HepG2 (cell line): ENCODE measurements around the gene RASA3. TPM values are rescaled to one million over a fixed set of nuclear protein-coding genes. Genes with fewer than 3 reads are reported as not detected.
A peak's percentile ranks its signal among the peaks of the same experiment; 100 is the strongest.

Experiments
- ATAC-seq: fragments of 200-7000 bp; cut with Tn5 transposase; 3 replicates; pipeline ENCODE4 v1.9.1; 2020; ENCODE audit warnings: mild to moderate bottlenecking, moderate library complexity
- BruUV-seq: library from RNA; stranded (reverse); fragments of 400-500 nt; replicated peaks from 2 replicates; lab custom pipeline; 2021; lab: Mats Ljungman, UMichigan
- CTCF ChIA-PET: fragments of 300-600 bp; formaldehyde crosslinking; extraction: SDS; loops from one replicate; lab custom pipeline; 2021; ENCODE audit warnings: low total read pairs, inconsistent platforms, low intra/inter-chr PET ratio; lab: Yijun Ruan, JAX
- POLR2A ChIA-PET: fragments of 350-600 bp; sonication (Branson Sonifier 250); formaldehyde crosslinking; loops from one replicate; lab custom pipeline; 2020; ENCODE audit warnings: antibody characterized with exemption, inconsistent platforms; lab: Yijun Ruan, JAX
- DNase-seq: peaks from one replicate; pipeline ENCODE4 v3.0.0-alpha.2; 2015; ENCODE audit warnings: low spot score
- FAIRE-seq: peaks from 3 replicates; lab custom pipeline; 2011; peaks lifted over from hg19 to GRCh38; lab: Jason Lieb, UNC
- H2AFZ ChIP-seq: one replicate; pipeline ENCODE4 v1.6.1; 2011; ENCODE audit warnings: low read length, inconsistent platforms
- H3K27ac ChIP-seq: fragments of 300-600 bp; 3 replicates; pipeline ENCODE4 v1.8.0; 2011; ENCODE audit warnings: mixed run types, mild to moderate bottlenecking, mixed read lengths, low read length, inconsistent platforms; ENCODE audit not compliant: insufficient read depth; ENCODE audit errors: extremely low read length
- H3K27me3 ChIP-seq, 2 experiments: fragments of 200-600 bp in 1 of 2; 2 replicates in 1 of 2; 3 replicates in 1 of 2; pipeline versions ENCODE4 v1.6.0 to v1.8.0; 2011; ENCODE audit warnings: low read length in 2 of 2, mild to moderate bottlenecking in 2 of 2, moderate library complexity in 2 of 2, inconsistent platforms in 1 of 2; ENCODE audit not compliant: insufficient read depth in 2 of 2, control insufficient read depth in 1 of 2
- H3K36me3 ChIP-seq, 2 experiments: fragments of 200-600 bp in 1 of 2; replicated peaks in 1 of 2; 2 replicates in 1 of 2; 3 replicates in 1 of 2; pipeline versions ENCODE4 v1.5.1 to v1.8.0; 2011; ENCODE audit warnings: low read length in 2 of 2, inconsistent platforms in 1 of 2; ENCODE audit not compliant: insufficient read depth in 2 of 2, control insufficient read depth in 1 of 2
- H3K4me1 ChIP-seq: 2 replicates; pipeline ENCODE4 v1.5.1; 2012; ENCODE audit warnings: low read length, inconsistent platforms; ENCODE audit not compliant: insufficient read depth
- H3K4me2 ChIP-seq: 2 replicates; pipeline ENCODE4 v1.6.0; 2011; ENCODE audit warnings: low read depth, low read length, inconsistent platforms
- H3K4me3 ChIP-seq, 3 experiments: fragments of 200-600 bp in 1 of 3; sonication (generic), shearing (Covaris generic) in 1 of 3; replicated peaks in 1 of 3; 2 replicates each; pipeline ENCODE4 v1.5.1; 2011 to 2016; ENCODE audit warnings: low read length in 3 of 3, inconsistent platforms in 2 of 3, low read depth in 2 of 3, mild to moderate bottlenecking in 2 of 3, control low read depth in 1 of 3, mixed read lengths in 1 of 3; ENCODE audit not compliant: insufficient read depth in 1 of 3
- H3K79me2 ChIP-seq: one replicate; pipeline ENCODE4 v1.6.1; 2011; ENCODE audit warnings: low read length, inconsistent platforms; ENCODE audit not compliant: insufficient read depth
- H3K9ac ChIP-seq: 2 replicates; pipeline ENCODE4 v1.6.0; 2011; ENCODE audit warnings: mild to moderate bottlenecking, low read depth, low read length, inconsistent platforms; ENCODE audit not compliant: insufficient read depth
- H3K9me3 ChIP-seq: 2 replicates; pipeline ENCODE4 v1.5.1; 2012; ENCODE audit warnings: mild to moderate bottlenecking, low read length
- H4K20me1 ChIP-seq: 2 replicates; pipeline ENCODE4 v1.6.0; 2011; ENCODE audit warnings: inconsistent platforms, mild to moderate bottlenecking, low read length, moderate library complexity; ENCODE audit not compliant: insufficient read depth
- ADNP ChIP-seq: sonication (generic); formaldehyde crosslinking; IDR thresholded peaks from 2 replicates; pipeline ENCODE4 v1.4.0; 2020; ENCODE audit warnings: missing genetic modification reagents
- CCAR2 ChIP-seq: fragments of 200-400 bp; formaldehyde crosslinking; optimal IDR thresholded peaks from 2 replicates; pipeline ENCODE3; 2018; ENCODE audit warnings: low read depth, mild to moderate bottlenecking, low read length, moderate library complexity
- CREB1 ChIP-seq, 2 experiments: fragments of 450-650 bp in 1 of 2; IDR thresholded peaks; 2 replicates each; pipeline ENCODE4 v1.6.1; 2016 to 2017; ENCODE audit warnings: control low read depth in 1 of 2, mild to moderate bottlenecking in 1 of 2, missing compliant biosample characterization in 1 of 2, missing genetic modification characterization in 1 of 2
- GMEB1 ChIP-seq: sonication (generic); formaldehyde crosslinking; IDR thresholded peaks from 2 replicates; pipeline ENCODE4 v1.5.1; 2020; ENCODE audit warnings: missing genetic modification reagents, mild to moderate bottlenecking, borderline replicate concordance
- HNRNPL ChIP-seq: fragments of 200-400 bp; formaldehyde crosslinking; IDR thresholded peaks from 2 replicates; pipeline ENCODE4 v1.6.1; 2017; ENCODE audit warnings: mild to moderate bottlenecking, low read depth, low read length
- MNT ChIP-seq: fragments of 450-650 bp; IDR thresholded peaks from 2 replicates; pipeline ENCODE4 v1.6.1; 2016
- PITX1 ChIP-seq: sonication (generic); formaldehyde crosslinking; IDR thresholded peaks from 2 replicates; pipeline ENCODE4 v1.5.1; 2020; ENCODE audit warnings: mild to moderate bottlenecking, missing genetic modification reagents
- PRMT3 ChIP-seq: sonication (generic); formaldehyde crosslinking; IDR thresholded peaks from 2 replicates; pipeline ENCODE4 v1.8.1; 2022; ENCODE audit warnings: low read depth, mild to moderate bottlenecking, moderate library complexity, missing genetic modification reagents, borderline replicate concordance
- ZFY ChIP-seq: sonication (generic); formaldehyde crosslinking; IDR thresholded peaks from 2 replicates; pipeline ENCODE4 v1.4.0; 2020; ENCODE audit warnings: missing genetic modification reagents
- ZNF18 ChIP-seq: sonication (generic); formaldehyde crosslinking; IDR thresholded peaks from 2 replicates; pipeline ENCODE4 v1.8.0; 2022; ENCODE audit warnings: mild to moderate bottlenecking, missing genetic modification reagents; ENCODE audit not compliant: insufficient replicate concordance
- ZNF343 ChIP-seq: sonication (generic); formaldehyde crosslinking; IDR thresholded peaks from 2 replicates; pipeline ENCODE4 v1.4.0; 2020; ENCODE audit warnings: mild to moderate bottlenecking, missing genetic modification reagents
- ZNF891 ChIP-seq: sonication (generic); formaldehyde crosslinking; IDR thresholded peaks from 2 replicates; pipeline ENCODE4 v1.5.0; 2020; ENCODE audit warnings: mild to moderate bottlenecking, missing genetic modification reagents
- WGBS: methylation state at CpG from one replicate; pipeline ENCODE4 v1.1.6; 2017; ENCODE audit warnings: low lambda C conversion rate; 5-methylcytosine and 5-hydroxymethylcytosine counted together
- in situ Hi-C: cut with HindIII; loops from 2 replicates; pipeline ENCODE4 v1.10.0; 2017; ENCODE audit warnings: low pct_unique_long_range_greater_than_20kb; ENCODE audit not compliant: extremely low pct_ligation_motif_present
- intact Hi-C: fragments of 100-400 bp; cut with micrococcal nuclease; formaldehyde crosslinking; loops from one replicate; pipeline ENCODE4 v1.10.0; 2022; ENCODE audit not compliant: unreplicated experiment
- polyA plus RNA-seq, 8 experiments: library from polyadenylated mRNA; depleted of rRNA in 3 of 8; stranded (reverse) in 7 of 8; unstranded in 1 of 8; fragments of >200 nt; fragmentation: Illumina TruSeq in 4 of 8; extraction: Trizol in 4 of 8; gene quantifications; 2 replicates each; pipeline versions ENCODE4 v1.2.1 to v1.2.3, GENCODE V29; 2011 to 2016; ENCODE audit warnings: low read depth in 4 of 8, missing spikeins in 1 of 8, mixed read lengths in 1 of 8; ENCODE audit not compliant: insufficient read depth in 1 of 8
- total RNA-seq, 5 experiments: library from RNA; depleted of rRNA; stranded (reverse); fragments of >200 nt; fragmentation: Illumina TruSeq; extraction: Trizol; gene quantifications; 2 replicates each; pipeline ENCODE4 v1.2.3, GENCODE V29; 2016; ENCODE audit warnings: low read depth in 1 of 5

Gene RASA3
- total and polyA plus RNA-seq, 2 of the 13 experiments (the other 11 are each of a cell fraction or from before 2014, with no cell fraction given), result 0.05 TPM; not detected in 1

- TF ChIP-seq ZNF18 (CRISPR knock-in tag) (no peak), PRMT3 (CRISPR knock-in tag) (no peak), ZNF343 (CRISPR knock-in tag) (no peak), GMEB1 (CRISPR knock-in tag) (no peak), MNT (no peak), PITX1 (CRISPR knock-in tag) (no peak)
Observed at GRCh38 chr13:114154476-114154875, 22.1 kb upstream of the RASA3 start (continued).

GRCh38 chr13:114153485-114154080 lies 21.2 kb upstream of the RASA3 start:
- 47% methylated on average over 6 of the region's 6 CpGs for WGBS
- BruUV-seq, result no TSS peak
- TF ChIP-seq CREB1 (IDR thresholded peaks at IDR 0.05) (peak; percentile 18; the same call in 1 of the 2 replicates), CREB1 (CRISPR knock-in tag; IDR thresholded peaks at IDR 0.05) (no peak), HNRNPL (no peak), ZNF891 (no peak), ADNP (CRISPR knock-in tag) (no peak), CCAR2 (no peak), ZFY (no peak)
- Histone ChIP-seq H3K4me2 (no peak overlapping the region), H3K4me3 (no peak overlapping the region), H4K20me1 (no peaks in the 10 kb centered on the region), H3K9me3 (no peaks in the 10 kb centered on the region), H3K27ac (no peak overlapping the region), H3K27me3 (peaks cover 2 to 30% of the 10 kb centered on the region in 2 experiments; a peak in 4 of 5 replicates), H3K36me3 (no peaks in the 10 kb centered on the region), H3K4me1 (no peaks in the 10 kb centered on the region), H2AFZ (no peak overlapping the region), H3K9ac (no peak overlapping the region), H3K79me2 (no peaks in the 10 kb centered on the region)
- intact Hi-C loops, result no loop called here
- DNase-seq (no peak), ATAC-seq (no peak), FAIRE-seq (no peak)
- ChIA-PET CTCF (no interaction called here), POLR2A (no interaction called here)
- in situ Hi-C loops, result no loop called here
